HepG2 (cell line): Measurements from ENCODE around the gene ASTN2. TPM values are rescaled to one million over a fixed set of nuclear protein-coding genes. Genes with fewer than 3 reads are reported as not detected.

Experiments
- AFF4 ChIP-seq: sonication (generic); formaldehyde crosslinking; IDR thresholded peaks from 2 replicates; pipeline ENCODE4 v1.4.0; 2020; ENCODE audit warnings: missing genetic modification reagents
- CBX1 ChIP-seq: IDR thresholded peaks from one replicate; pipeline ENCODE4 v1.6.1; 2016; ENCODE audit warnings: antibody characterized with exemption, low read depth
- FOXK1 ChIP-seq: sonication (generic); formaldehyde crosslinking; IDR thresholded peaks from 2 replicates; pipeline ENCODE4 v1.4.0; 2020; ENCODE audit warnings: low read depth, missing genetic modification reagents, borderline replicate concordance
- FOXP4 ChIP-seq: sonication (generic); formaldehyde crosslinking; IDR thresholded peaks from 2 replicates; pipeline ENCODE4 v1.4.0; 2020; ENCODE audit warnings: missing genetic modification reagents
- GABPB1 ChIP-seq: IDR thresholded peaks from 2 replicates; pipeline ENCODE4 v1.6.1; 2016; ENCODE audit warnings: mild to moderate bottlenecking, missing genetic modification reagents, moderate library complexity, missing compliant biosample characterization
- HOXA3 ChIP-seq: sonication (generic); formaldehyde crosslinking; IDR thresholded peaks from 2 replicates; pipeline ENCODE4 v1.5.0; 2020; ENCODE audit warnings: missing genetic modification reagents
- KAT7 ChIP-seq: IDR thresholded peaks from 2 replicates; pipeline ENCODE4 v1.6.1; 2018; ENCODE audit warnings: borderline replicate concordance, missing compliant biosample characterization
- NR1H2 ChIP-seq: sonication (generic); formaldehyde crosslinking; IDR thresholded peaks from 2 replicates; pipeline ENCODE4 v1.8.1; 2022; ENCODE audit warnings: low read depth, missing genetic modification reagents, borderline replicate concordance
- NR3C1 ChIP-seq: sonication (generic); formaldehyde crosslinking; IDR thresholded peaks from 2 replicates; pipeline ENCODE4 v1.4.0; 2020; ENCODE audit warnings: missing genetic modification reagents
- ZNF383 ChIP-seq: sonication (generic); formaldehyde crosslinking; IDR thresholded peaks from 2 replicates; pipeline ENCODE4 v1.4.0; 2020; ENCODE audit warnings: missing genetic modification reagents, mild to moderate bottlenecking, borderline replicate concordance
- ZNF782 ChIP-seq: sonication (generic); formaldehyde crosslinking; IDR thresholded peaks from 2 replicates; pipeline ENCODE4 v1.4.0; 2020; ENCODE audit warnings: missing genetic modification reagents, mild to moderate bottlenecking, borderline replicate concordance
- polyA plus RNA-seq, 8 experiments: library from polyadenylated mRNA; depleted of rRNA in 3 of 8; stranded (reverse) in 7 of 8; unstranded in 1 of 8; fragments of >200 nt; fragmentation: Illumina TruSeq in 4 of 8; extraction: Trizol in 4 of 8; gene quantifications; 2 replicates each; pipeline versions ENCODE4 v1.2.1 to v1.2.3, GENCODE V29; 2011 to 2016; ENCODE audit warnings: low read depth in 4 of 8, missing spikeins in 1 of 8, mixed read lengths in 1 of 8; ENCODE audit not compliant: insufficient read depth in 1 of 8
- total RNA-seq, 5 experiments: library from RNA; depleted of rRNA; stranded (reverse); fragments of >200 nt; fragmentation: Illumina TruSeq; extraction: Trizol; gene quantifications; 2 replicates each; pipeline ENCODE4 v1.2.3, GENCODE V29; 2016; ENCODE audit warnings: low read depth in 1 of 5

Gene ASTN2
- total and polyA plus RNA-seq, 2 of the 13 experiments (the other 11 are each of a cell fraction or from before 2014, with no cell fraction given): 5.2 to 13.5 TPM

GRCh38 chr9:117305454-117305853, 109.4 kb downstream of the ASTN2 start (continued):
- TF ChIP-seq NR3C1 (no peak), KAT7 (CRISPR knock-in tag) (no peak), HOXA3 (CRISPR knock-in tag) (no peak), GABPB1 (CRISPR knock-in tag) (no peak), FOXP4 (CRISPR knock-in tag) (no peak), NR1H2 (CRISPR knock-in tag) (no peak), FOXK1 (CRISPR knock-in tag) (no peak), CBX1 (no peak), AFF4 (CRISPR knock-in tag) (no peak), ZNF782 (no peak), ZNF383 (no peak)
